ENCODE data around the gene SLC25A22.

SLC25A22 gene

GRCh38 chr11:839280-839623 lies 41.2 kb upstream of the SLC25A22 start:
- H3K36me3 ChIP-seq, result peaks cover 76% of the 10 kb centered on the region
- no peak overlapping the region for H3K4me3 ChIP-seq (ENCODE audit: low read depth, low read length)
- no peak for TF ChIP-seq CTCF (IDR thresholded peaks at IDR 0.05; ENCODE audit: low read depth, low read length)
- no peak for DNase-seq
- H3K9me3 ChIP-seq (ENCODE audit: severe bottlenecking), result no peaks in the 10 kb centered on the region
- no peaks in the 10 kb centered on the region for H3K27me3 ChIP-seq (ENCODE audit: insufficient read depth, low read depth, severe bottlenecking)
- H3K27ac ChIP-seq, result peak overlapping the region; percentile 77

- H3K4me3 ChIP-seq (ENCODE audit: low read depth, low read length), result no peak overlapping the region
- H3K27me3 ChIP-seq (ENCODE audit: insufficient read depth, low read depth, severe bottlenecking), result no peaks in the 10 kb centered on the region
- no peaks in the 10 kb centered on the region for H3K9me3 ChIP-seq (ENCODE audit: severe bottlenecking)
- H3K27ac ChIP-seq, result peak overlapping the region; percentile 77
- peak; percentile 88 for DNase-seq
- peaks cover 81% of the 10 kb centered on the region for H3K36me3 ChIP-seq
- peak; percentile 70 for TF ChIP-seq CTCF (IDR thresholded peaks at IDR 0.05; ENCODE audit: low read depth, low read length)
Observed at GRCh38 chr11:838441-839279, 40.6 kb upstream of the SLC25A22 start.

GRCh38 chr11:837990-838307 lies 39.9 kb upstream of the SLC25A22 start:
- Histone ChIP-seq H3K9me3 (ENCODE audit: severe bottlenecking) (no peaks in the 10 kb centered on the region), H3K27ac (peak overlapping the region; percentile 77), H3K36me3 (peaks cover 84% of the 10 kb centered on the region), H3K4me3 (ENCODE audit: low read depth, low read length) (no peak overlapping the region), H3K27me3 (ENCODE audit: insufficient read depth, low read depth, severe bottlenecking) (no peaks in the 10 kb centered on the region)
- no peak for DNase-seq
- TF ChIP-seq CTCF (IDR thresholded peaks at IDR 0.05; ENCODE audit: low read depth, low read length), result no peak

GRCh38 chr11:837189-837989 lies 39.3 kb upstream of the SLC25A22 start:
- no peaks in the 10 kb centered on the region for H3K9me3 ChIP-seq (ENCODE audit: severe bottlenecking)
- DNase-seq, result no peak
- H3K27me3 ChIP-seq (ENCODE audit: insufficient read depth, low read depth, severe bottlenecking), result no peaks in the 10 kb centered on the region
- peak overlapping the region; percentile 77 for H3K27ac ChIP-seq
- peaks cover 84% of the 10 kb centered on the region for H3K36me3 ChIP-seq
- H3K4me3 ChIP-seq (ENCODE audit: low read depth, low read length), result no peak overlapping the region
- no peak for TF ChIP-seq CTCF (IDR thresholded peaks at IDR 0.05; ENCODE audit: low read depth, low read length)

- Histone ChIP-seq H3K36me3 (peaks cover 79% of the 10 kb centered on the region), H3K4me3 (ENCODE audit: low read depth, low read length) (no peak overlapping the region), H3K27ac (no peak overlapping the region; the same call in 1 of the 2 replicates), H3K27me3 (ENCODE audit: insufficient read depth, low read depth, severe bottlenecking) (no peaks in the 10 kb centered on the region), H3K9me3 (ENCODE audit: severe bottlenecking) (no peaks in the 10 kb centered on the region)
- TF ChIP-seq CTCF (IDR thresholded peaks at IDR 0.05; ENCODE audit: low read depth, low read length), result no peak
- no peak for DNase-seq
Observed at GRCh38 chr11:836700-837099, 38.6 kb upstream of the SLC25A22 start.
